AG09309 (cell line): ENCODE data around the gene POC1A.
A peak's percentile ranks its signal among the peaks of the same experiment; 100 is the strongest.

Source experiments
- DNase-seq: peaks from one replicate; pipeline ENCODE4 v3.0.0-alpha.2; 2010; ENCODE audit warnings: low read depth
- H3K4me3 ChIP-seq: 2 replicates; pipeline ENCODE4 v1.5.1; 2011; ENCODE audit warnings: mild to moderate bottlenecking, low read depth, low read length, moderate library complexity; ENCODE audit not compliant: control insufficient read depth
- CTCF ChIP-seq: IDR thresholded peaks from 2 replicates; pipeline ENCODE4 v1.5.1; 2011; ENCODE audit warnings: mild to moderate bottlenecking, low read depth, low read length, inconsistent platforms; ENCODE audit not compliant: insufficient read depth, control insufficient read depth; ENCODE audit errors: missing control alignments

The POC1A gene

GRCh38 chr3:52146811-52147210 is 7.4 kb downstream of the POC1A start:
- TF ChIP-seq CTCF, result no peak
- no peak for DNase-seq
- no peak overlapping the region for H3K4me3 ChIP-seq

GRCh38 chr3:52146189-52146588 is 8.0 kb downstream of the POC1A start:
- no peak for DNase-seq
- no peak for TF ChIP-seq CTCF
- no peak overlapping the region for H3K4me3 ChIP-seq

GRCh38 chr3:52145736-52146110 is 8.5 kb downstream of the POC1A start:
- TF ChIP-seq CTCF, result no peak
- no peak for DNase-seq

GRCh38 chr3:52144796-52145735 is 9.2 kb downstream of the POC1A start:
- no peak overlapping the region for H3K4me3 ChIP-seq
- TF ChIP-seq CTCF, result no peak
- DNase-seq, result no peak

More at GRCh38 chr3:52145736-52146110, 8.5 kb downstream of the POC1A start:
- H3K4me3 ChIP-seq, result no peak overlapping the region

GRCh38 chr3:52144034-52144795 is 10.0 kb downstream of the POC1A start:
- no peak overlapping the region for H3K4me3 ChIP-seq
- peak; percentile 96 for TF ChIP-seq CTCF
- peak; percentile 54 for DNase-seq

- H3K4me3 ChIP-seq, result no peak overlapping the region
- no peak for DNase-seq
- no peak for TF ChIP-seq CTCF
These were observed 10.6 kb downstream of the POC1A start for GRCh38 chr3:52143616-52144015.
